8988T (cell line): ENCODE data around the gene IL4R.
"Not testable (repeated sequence)": the region's sequence is repeated elsewhere in the genome, so short reads cannot be mapped to it uniquely, and the experiment has no call there.

Experiments
- DNase-seq: peaks from one replicate; pipeline ENCODE4 v3.0.0; 2011

IL4R gene

GRCh38 chr16:27313422-27314160 is at the start of gene IL4R:
IL4R (plus strand) TSS chr16:27313974; CDS start chr16:27340204, 26,230 bp downstream.
- no peak for DNase-seq

- no peak for DNase-seq
These were observed 49.6 kb upstream of the IL4R start for GRCh38 chr16:27264151-27264550.

- DNase-seq: no peak
These were observed 47.8 kb upstream of the IL4R start for GRCh38 chr16:27265982-27266381.

GRCh38 chr16:27267037-27267677 is 46.6 kb upstream of the IL4R start:
- DNase-seq: no peak

- DNase-seq: peak; percentile 56
These were observed 45.1 kb upstream of the IL4R start, which contains the start of gene NSMCE1 for GRCh38 chr16:27268376-27269299. NSMCE1 (minus strand) TSS chr16:27268772; CDS start chr16:27257570, 11,202 bp downstream.

- no peak for DNase-seq
These were observed 44.2 kb upstream of the IL4R start for GRCh38 chr16:27269300-27270150.

- no peak for DNase-seq
These were observed 43.4 kb upstream of the IL4R start for GRCh38 chr16:27270349-27270748.

- DNase-seq: no peak
These were observed 41.7 kb upstream of the IL4R start for GRCh38 chr16:27272076-27272475.

- DNase-seq: not testable (repeated sequence)
These were observed 41.1 kb upstream of the IL4R start for GRCh38 chr16:27272697-27273096.

GRCh38 chr16:27273330-27273669 is 40.5 kb upstream of the IL4R start:
- no peak for DNase-seq

- DNase-seq: no peak
These were observed 39.9 kb upstream of the IL4R start for GRCh38 chr16:27273670-27274423.

- not testable (repeated sequence) for DNase-seq
These were observed 39.3 kb upstream of the IL4R start for GRCh38 chr16:27274424-27274874.

GRCh38 chr16:27275394-27275793 is 38.4 kb upstream of the IL4R start:
- DNase-seq: no peak

GRCh38 chr16:27281243-27281642 is 32.5 kb upstream of the IL4R start:
- no peak for DNase-seq

GRCh38 chr16:27284865-27285675 is 28.7 kb upstream of the IL4R start:
- no peak for DNase-seq

GRCh38 chr16:27285676-27286196 is 28.0 kb upstream of the IL4R start:
- DNase-seq: no peak

GRCh38 chr16:27286451-27286850 is 27.3 kb upstream of the IL4R start:
- DNase-seq: peak; percentile 37

- no peak for DNase-seq
These were observed 26.5 kb upstream of the IL4R start for GRCh38 chr16:27287051-27287811.

- no peak for DNase-seq
These were observed 25.9 kb upstream of the IL4R start for GRCh38 chr16:27287887-27288286.

- DNase-seq: not testable (repeated sequence)
These were observed 25.5 kb upstream of the IL4R start for GRCh38 chr16:27288313-27288712.
